ENCODE measurements around the gene CDH12.

Gene CDH12

GRCh38 chr5:21823076-21823574, 1030.0 kb downstream of the CDH12 start:
- no peak for DNase-seq (ENCODE audit: low spot score)

- no peak for DNase-seq (ENCODE audit: low spot score)
Observed at GRCh38 chr5:21820527-21820926, 1032.6 kb downstream of the CDH12 start.

- DNase-seq (ENCODE audit: low spot score), result no peak
Observed at GRCh38 chr5:21818370-21818720, 1034.8 kb downstream of the CDH12 start.

- no peak for DNase-seq (ENCODE audit: low spot score)
Observed at GRCh38 chr5:21817668-21818369, 1035.3 kb downstream of the CDH12 start.

- DNase-seq (ENCODE audit: low spot score), result peak; percentile 2
Observed at GRCh38 chr5:21810737-21811316, 1042.3 kb downstream of the CDH12 start.

- DNase-seq (ENCODE audit: low spot score), result no peak
Observed at GRCh38 chr5:21809611-21810010, 1043.5 kb downstream of the CDH12 start.

- DNase-seq (ENCODE audit: low spot score), result no peak
Observed at GRCh38 chr5:21807953-21808352, 1045.2 kb downstream of the CDH12 start.

GRCh38 chr5:21806943-21807342, 1046.2 kb downstream of the CDH12 start:
- peak; percentile 31 for DNase-seq (ENCODE audit: low spot score)

GRCh38 chr5:21806271-21806670, 1046.9 kb downstream of the CDH12 start:
- DNase-seq (ENCODE audit: low spot score), result no peak

GRCh38 chr5:21802869-21803490, 1050.2 kb downstream of the CDH12 start:
- DNase-seq (ENCODE audit: low spot score), result peak; percentile 42

- no peak for DNase-seq (ENCODE audit: low spot score)
Observed at GRCh38 chr5:21802100-21802499, 1051.0 kb downstream of the CDH12 start.

- no peak for DNase-seq (ENCODE audit: low spot score)
Observed at GRCh38 chr5:21792748-21793147, 1060.4 kb downstream of the CDH12 start.

- DNase-seq (ENCODE audit: low spot score), result no peak
Observed at GRCh38 chr5:21791304-21791703, 1061.8 kb downstream of the CDH12 start.

- DNase-seq (ENCODE audit: low spot score), result no peak
Observed at GRCh38 chr5:21784487-21784886, 1068.7 kb downstream of the CDH12 start.

- DNase-seq (ENCODE audit: low spot score), result no peak
Observed at GRCh38 chr5:21783074-21783679, 1070.0 kb downstream of the CDH12 start.

GRCh38 chr5:21776466-21776865, 1076.7 kb downstream of the CDH12 start:
- no peak for DNase-seq (ENCODE audit: low spot score)

- DNase-seq (ENCODE audit: low spot score), result no peak
Observed at GRCh38 chr5:21774801-21775200, 1078.3 kb downstream of the CDH12 start.

- DNase-seq (ENCODE audit: low spot score), result no peak
Observed at GRCh38 chr5:21774281-21774680, 1078.9 kb downstream of the CDH12 start.

GRCh38 chr5:21773456-21773855, 1079.7 kb downstream of the CDH12 start:
- no peak for DNase-seq (ENCODE audit: low spot score)

- no peak for DNase-seq (ENCODE audit: low spot score)
Observed at GRCh38 chr5:21765406-21765805, 1087.7 kb downstream of the CDH12 start.

GRCh38 chr5:21739096-21739495, 1114.0 kb downstream of the CDH12 start:
- DNase-seq (ENCODE audit: low spot score), result no peak

- DNase-seq (ENCODE audit: low spot score), result no peak
Observed at GRCh38 chr5:21723500-21723899, 1129.6 kb downstream of the CDH12 start.

Measured in AG08395 (cell line).